Stimulated activated CD4-positive, alpha-beta T cell treated with anti-CD3 and anti-CD28 coated beads, Interleukin-4, amount 100 ng/mL, for 48 hours (primary cell): ENCODE measurements around the gene C1orf146.
"Not testable (repeated sequence)": the region's sequence is repeated elsewhere in the genome, so short reads cannot be mapped to it uniquely, and the experiment has no call there.

Experiments used
- DNase-seq, 2 donors: peaks; one replicate each; pipeline ENCODE4 v3.0.0-alpha.2; 2020; ENCODE audit warnings: low read depth in 2 of 2

Gene C1orf146

DNA sequence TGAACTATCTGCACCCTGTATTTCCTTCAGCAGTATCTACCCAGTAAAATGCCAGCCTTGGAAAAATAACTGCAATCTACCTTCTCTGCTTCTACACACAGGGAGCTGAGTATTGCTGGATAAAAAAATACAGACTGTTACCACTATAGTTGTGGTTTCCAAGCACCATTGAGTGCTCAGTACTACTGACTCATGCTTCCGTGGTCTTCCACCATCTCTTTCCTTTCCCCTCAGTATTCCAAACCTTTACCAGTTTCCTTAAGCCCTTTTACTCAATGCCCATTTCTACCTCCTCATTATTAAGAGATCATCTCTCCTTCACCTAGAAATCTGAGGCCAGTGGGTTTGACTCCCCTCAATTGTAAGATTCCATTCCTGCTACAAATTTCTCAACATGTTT is 57.2 kb downstream of the C1orf146 start:
- no peak for DNase-seq

GRCh38 chr1:92276082-92276481 is 58.4 kb downstream of the C1orf146 start:
- DNase-seq: no peak

GRCh38 chr1:92277105-92277723 is 59.5 kb downstream of the C1orf146 start:
- DNase-seq: no peak

- not testable (repeated sequence) for DNase-seq
These were observed 62.1 kb downstream of the C1orf146 start for GRCh38 chr1:92279781-92280180.

DNA sequence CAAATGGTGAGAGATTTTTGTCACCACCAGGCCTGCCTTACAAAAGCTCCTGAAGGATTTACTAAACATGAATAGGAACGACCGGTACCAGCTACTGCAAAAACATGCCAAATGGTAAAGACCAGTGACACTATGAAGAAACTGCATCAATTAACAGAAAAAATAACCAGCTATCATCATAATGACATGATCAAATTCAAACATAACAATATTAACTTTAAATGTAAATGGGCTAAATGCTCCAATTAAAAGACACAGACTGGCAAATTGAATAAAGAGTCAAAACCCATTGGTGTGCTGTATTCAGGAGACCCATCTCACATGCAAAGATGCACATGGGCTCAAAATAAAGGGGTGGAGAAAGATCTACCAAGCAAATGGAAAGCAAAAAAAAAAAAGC is 63.7 kb downstream of the C1orf146 start:
- DNase-seq: not testable (repeated sequence)

GRCh38 chr1:92291372-92291999 is 73.8 kb downstream of the C1orf146 start:
- DNase-seq: no peak
